Measurements from ENCODE around the gene RHBDL1.

DNA sequence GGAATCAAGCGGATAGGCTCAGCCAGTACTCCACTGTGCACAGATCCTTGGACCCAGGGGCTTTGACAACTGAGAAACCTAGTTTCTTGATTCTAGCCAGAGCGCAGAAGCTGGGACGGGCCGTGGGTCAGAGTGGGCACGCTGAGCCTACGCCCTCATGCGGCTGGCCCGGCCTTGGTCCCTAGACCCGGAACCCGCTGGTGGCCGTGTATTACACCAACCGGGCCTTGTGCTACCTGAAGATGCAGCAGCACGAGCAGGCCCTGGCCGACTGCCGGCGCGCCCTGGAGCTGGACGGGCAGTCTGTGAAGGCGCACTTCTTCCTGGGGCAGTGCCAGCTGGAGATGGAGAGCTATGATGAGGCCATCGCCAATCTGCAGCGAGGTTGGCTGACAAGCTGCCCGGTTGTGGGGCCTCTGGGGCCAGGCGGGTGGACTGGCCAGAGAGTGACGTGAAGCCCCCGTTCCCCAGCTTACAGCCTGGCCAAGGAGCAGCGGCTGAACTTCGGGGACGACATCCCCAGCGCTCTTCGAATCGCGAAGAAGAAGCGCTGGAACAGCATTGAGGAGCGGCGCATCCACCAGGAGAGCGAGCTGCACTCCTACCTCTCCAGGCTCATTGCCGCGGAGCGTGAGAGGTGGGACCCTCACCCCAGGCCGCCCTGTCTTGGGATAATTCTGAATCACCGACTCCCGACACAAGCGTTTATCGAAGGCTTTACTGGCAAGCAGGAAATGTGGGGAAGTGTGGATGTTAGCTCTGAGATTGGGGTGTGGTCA is 5.7 kb downstream of the RHBDL1 start:
- TF ChIP-seq SP1 (IDR thresholded peaks at IDR 0.05; ENCODE audit: low read depth) (no peak), POLR2AphosphoS5 (IDR thresholded peaks at IDR 0.05; ENCODE audit: low read depth, low read length) (no peak; the same call in 1 of the 2 replicates), EZH2phosphoT487 (IDR thresholded peaks at IDR 0.05; ENCODE audit: borderline replicate concordance) (no peak), SIN3A (IDR thresholded peaks at IDR 0.05; ENCODE audit: low read depth) (no peak), TCF7L2 (IDR thresholded peaks at IDR 0.05; ENCODE audit: borderline replicate concordance, extremely low read depth, insufficient read depth, insufficient read length) (no peak), EZH2 (IDR thresholded peaks at IDR 0.05) (no peak), CEBPB (IDR thresholded peaks at IDR 0.05; ENCODE audit: low read depth) (no peak), YY1 (IDR thresholded peaks at IDR 0.05; ENCODE audit: extremely low read depth, insufficient replicate concordance, low read depth, low read length) (no peak), ZFX (IDR thresholded peaks at IDR 0.05) (no peak), RAD21 (IDR thresholded peaks at IDR 0.05; ENCODE audit: low read depth) (no peak)
- TF ChIP-seq, protein P1, sequence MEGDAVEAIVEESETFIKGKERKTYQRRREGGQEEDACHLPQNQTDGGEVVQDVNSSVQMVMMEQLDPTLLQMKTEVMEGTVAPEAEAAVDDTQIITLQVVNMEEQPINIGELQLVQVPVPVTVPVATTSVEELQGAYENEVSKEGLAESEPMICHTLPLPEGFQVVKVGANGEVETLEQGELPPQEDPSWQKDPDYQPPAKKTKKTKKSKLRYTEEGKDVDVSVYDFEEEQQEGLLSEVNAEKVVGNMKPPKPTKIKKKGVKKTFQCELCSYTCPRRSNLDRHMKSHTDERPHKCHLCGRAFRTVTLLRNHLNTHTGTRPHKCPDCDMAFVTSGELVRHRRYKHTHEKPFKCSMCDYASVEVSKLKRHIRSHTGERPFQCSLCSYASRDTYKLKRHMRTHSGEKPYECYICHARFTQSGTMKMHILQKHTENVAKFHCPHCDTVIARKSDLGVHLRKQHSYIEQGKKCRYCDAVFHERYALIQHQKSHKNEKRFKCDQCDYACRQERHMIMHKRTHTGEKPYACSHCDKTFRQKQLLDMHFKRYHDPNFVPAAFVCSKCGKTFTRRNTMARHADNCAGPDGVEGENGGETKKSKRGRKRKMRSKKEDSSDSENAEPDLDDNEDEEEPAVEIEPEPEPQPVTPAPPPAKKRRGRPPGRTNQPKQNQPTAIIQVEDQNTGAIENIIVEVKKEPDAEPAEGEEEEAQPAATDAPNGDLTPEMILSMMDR (IDR thresholded peaks at IDR 0.05 in 2 of 3, conservative IDR thresholded peaks at IDR 0.05 in 1 of 3; ENCODE audit: borderline replicate concordance in 1 of 3, insufficient read depth in 1 of 3, low read depth in 2 of 3, low read length in 2 of 3), result peak in 1 of 3 experiments; percentile 14; a peak in 2 of 6 replicates
- TF ChIP-seq, protein P2, sequence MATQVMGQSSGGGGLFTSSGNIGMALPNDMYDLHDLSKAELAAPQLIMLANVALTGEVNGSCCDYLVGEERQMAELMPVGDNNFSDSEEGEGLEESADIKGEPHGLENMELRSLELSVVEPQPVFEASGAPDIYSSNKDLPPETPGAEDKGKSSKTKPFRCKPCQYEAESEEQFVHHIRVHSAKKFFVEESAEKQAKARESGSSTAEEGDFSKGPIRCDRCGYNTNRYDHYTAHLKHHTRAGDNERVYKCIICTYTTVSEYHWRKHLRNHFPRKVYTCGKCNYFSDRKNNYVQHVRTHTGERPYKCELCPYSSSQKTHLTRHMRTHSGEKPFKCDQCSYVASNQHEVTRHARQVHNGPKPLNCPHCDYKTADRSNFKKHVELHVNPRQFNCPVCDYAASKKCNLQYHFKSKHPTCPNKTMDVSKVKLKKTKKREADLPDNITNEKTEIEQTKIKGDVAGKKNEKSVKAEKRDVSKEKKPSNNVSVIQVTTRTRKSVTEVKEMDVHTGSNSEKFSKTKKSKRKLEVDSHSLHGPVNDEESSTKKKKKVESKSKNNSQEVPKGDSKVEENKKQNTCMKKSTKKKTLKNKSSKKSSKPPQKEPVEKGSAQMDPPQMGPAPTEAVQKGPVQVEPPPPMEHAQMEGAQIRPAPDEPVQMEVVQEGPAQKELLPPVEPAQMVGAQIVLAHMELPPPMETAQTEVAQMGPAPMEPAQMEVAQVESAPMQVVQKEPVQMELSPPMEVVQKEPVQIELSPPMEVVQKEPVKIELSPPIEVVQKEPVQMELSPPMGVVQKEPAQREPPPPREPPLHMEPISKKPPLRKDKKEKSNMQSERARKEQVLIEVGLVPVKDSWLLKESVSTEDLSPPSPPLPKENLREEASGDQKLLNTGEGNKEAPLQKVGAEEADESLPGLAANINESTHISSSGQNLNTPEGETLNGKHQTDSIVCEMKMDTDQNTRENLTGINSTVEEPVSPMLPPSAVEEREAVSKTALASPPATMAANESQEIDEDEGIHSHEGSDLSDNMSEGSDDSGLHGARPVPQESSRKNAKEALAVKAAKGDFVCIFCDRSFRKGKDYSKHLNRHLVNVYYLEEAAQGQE (IDR thresholded peaks at IDR 0.05; ENCODE audit: low read depth), result no peak
- TF ChIP-seq, protein P3, sequence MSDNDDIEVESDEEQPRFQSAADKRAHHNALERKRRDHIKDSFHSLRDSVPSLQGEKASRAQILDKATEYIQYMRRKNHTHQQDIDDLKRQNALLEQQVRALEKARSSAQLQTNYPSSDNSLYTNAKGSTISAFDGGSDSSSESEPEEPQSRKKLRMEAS (IDR thresholded peaks at IDR 0.05), result no peak
- TF ChIP-seq, protein P4, sequence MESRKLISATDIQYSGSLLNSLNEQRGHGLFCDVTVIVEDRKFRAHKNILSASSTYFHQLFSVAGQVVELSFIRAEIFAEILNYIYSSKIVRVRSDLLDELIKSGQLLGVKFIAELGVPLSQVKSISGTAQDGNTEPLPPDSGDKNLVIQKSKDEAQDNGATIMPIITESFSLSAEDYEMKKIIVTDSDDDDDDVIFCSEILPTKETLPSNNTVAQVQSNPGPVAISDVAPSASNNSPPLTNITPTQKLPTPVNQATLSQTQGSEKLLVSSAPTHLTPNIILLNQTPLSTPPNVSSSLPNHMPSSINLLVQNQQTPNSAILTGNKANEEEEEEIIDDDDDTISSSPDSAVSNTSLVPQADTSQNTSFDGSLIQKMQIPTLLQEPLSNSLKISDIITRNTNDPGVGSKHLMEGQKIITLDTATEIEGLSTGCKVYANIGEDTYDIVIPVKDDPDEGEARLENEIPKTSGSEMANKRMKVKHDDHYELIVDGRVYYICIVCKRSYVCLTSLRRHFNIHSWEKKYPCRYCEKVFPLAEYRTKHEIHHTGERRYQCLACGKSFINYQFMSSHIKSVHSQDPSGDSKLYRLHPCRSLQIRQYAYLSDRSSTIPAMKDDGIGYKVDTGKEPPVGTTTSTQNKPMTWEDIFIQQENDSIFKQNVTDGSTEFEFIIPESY (IDR thresholded peaks at IDR 0.05; ENCODE audit: extremely low read depth, insufficient replicate concordance, low read length), result no peak

Data from HCT116 (cell line).